BJ (cell line): ENCODE results near the gene USP13. TPM values are rescaled to one million over a fixed set of nuclear protein-coding genes. Genes with fewer than 3 reads are reported as not detected.

Experiments
- CTCF ChIA-PET: fragments of 350-600 bp; formaldehyde crosslinking; extraction: SDS; loops from one replicate; lab custom pipeline; 2021; ENCODE audit warnings: antibody characterized with exemption, inconsistent platforms; lab: Yijun Ruan, JAX
- POLR2A ChIA-PET: fragments of 300-600 bp; sonication (Branson Sonifier 250); formaldehyde crosslinking; extraction: SDS; loops from one replicate; lab custom pipeline; 2021; ENCODE audit warnings: antibody characterized with exemption; lab: Charles Lee
- DNase-seq: peaks from one replicate; pipeline ENCODE4 v3.0.0-alpha.2; 2011; ENCODE audit warnings: low read depth
- H3K27me3 ChIP-seq: 2 replicates; pipeline ENCODE4 v1.6.0; 2011; ENCODE audit warnings: low read length; ENCODE audit not compliant: control insufficient read depth, insufficient read depth
- H3K36me3 ChIP-seq: 2 replicates; pipeline ENCODE4 v1.5.1; 2011; ENCODE audit warnings: low read length; ENCODE audit not compliant: control insufficient read depth, insufficient read depth
- H3K4me3 ChIP-seq: 2 replicates; pipeline ENCODE4 v1.5.1; 2011; ENCODE audit warnings: low read depth, mild to moderate bottlenecking, control low read depth, low read length
- polyA plus RNA-seq: library from polyadenylated mRNA; depleted of rRNA; stranded (reverse); fragments of >200 nt; gene quantifications from 2 replicates; pipeline ENCODE4 v1.2.3, GENCODE V29; 2011
- TF ChIP-seq, protein P1 (sequence below): IDR thresholded peaks from 2 replicates; pipeline ENCODE4 v1.5.1; 2011; ENCODE audit warnings: low read depth, mild to moderate bottlenecking, control low read depth, inconsistent platforms, low read length, moderate library complexity; ENCODE audit not compliant: insufficient read depth

Gene USP13
- polyA plus RNA-seq, 1 experiment = 10.5 TPM

DNA sequence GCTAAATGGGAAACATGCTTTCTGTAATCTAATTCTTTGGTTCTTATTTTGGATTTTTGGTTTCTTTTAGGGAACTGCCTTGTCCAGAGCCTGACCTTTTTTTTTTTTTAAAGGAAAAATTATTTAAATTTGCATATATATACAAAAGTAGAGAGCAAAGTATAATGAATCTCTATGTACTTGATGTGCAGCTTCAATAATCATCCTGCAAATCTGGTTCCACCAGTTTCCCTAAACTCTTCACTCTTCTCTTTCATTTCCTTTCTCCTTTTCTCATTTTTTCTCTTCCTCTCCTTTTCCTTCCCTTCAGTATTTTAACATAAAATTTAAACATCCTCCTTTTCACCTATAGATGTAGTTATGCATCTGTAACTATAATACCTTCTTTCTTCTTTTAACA lies 82.5 kb downstream of the USP13 start:
- ChIA-PET POLR2A (no interaction called here), CTCF (interaction anchor here (1.4 to 1.8 kb wide), 2 partner anchors 15 to 83 kb away, joined by 3 to 4 read pairs; partner anchors contain the start of gene USP13)
- Histone ChIP-seq H3K27me3 (no peaks in the 10 kb centered on the region), H3K4me3 (no peak overlapping the region), H3K36me3 (peaks cover 6% of the 10 kb centered on the region)
- no peak for DNase-seq
- TF ChIP-seq, protein P1, sequence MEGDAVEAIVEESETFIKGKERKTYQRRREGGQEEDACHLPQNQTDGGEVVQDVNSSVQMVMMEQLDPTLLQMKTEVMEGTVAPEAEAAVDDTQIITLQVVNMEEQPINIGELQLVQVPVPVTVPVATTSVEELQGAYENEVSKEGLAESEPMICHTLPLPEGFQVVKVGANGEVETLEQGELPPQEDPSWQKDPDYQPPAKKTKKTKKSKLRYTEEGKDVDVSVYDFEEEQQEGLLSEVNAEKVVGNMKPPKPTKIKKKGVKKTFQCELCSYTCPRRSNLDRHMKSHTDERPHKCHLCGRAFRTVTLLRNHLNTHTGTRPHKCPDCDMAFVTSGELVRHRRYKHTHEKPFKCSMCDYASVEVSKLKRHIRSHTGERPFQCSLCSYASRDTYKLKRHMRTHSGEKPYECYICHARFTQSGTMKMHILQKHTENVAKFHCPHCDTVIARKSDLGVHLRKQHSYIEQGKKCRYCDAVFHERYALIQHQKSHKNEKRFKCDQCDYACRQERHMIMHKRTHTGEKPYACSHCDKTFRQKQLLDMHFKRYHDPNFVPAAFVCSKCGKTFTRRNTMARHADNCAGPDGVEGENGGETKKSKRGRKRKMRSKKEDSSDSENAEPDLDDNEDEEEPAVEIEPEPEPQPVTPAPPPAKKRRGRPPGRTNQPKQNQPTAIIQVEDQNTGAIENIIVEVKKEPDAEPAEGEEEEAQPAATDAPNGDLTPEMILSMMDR = no peak

DNA sequence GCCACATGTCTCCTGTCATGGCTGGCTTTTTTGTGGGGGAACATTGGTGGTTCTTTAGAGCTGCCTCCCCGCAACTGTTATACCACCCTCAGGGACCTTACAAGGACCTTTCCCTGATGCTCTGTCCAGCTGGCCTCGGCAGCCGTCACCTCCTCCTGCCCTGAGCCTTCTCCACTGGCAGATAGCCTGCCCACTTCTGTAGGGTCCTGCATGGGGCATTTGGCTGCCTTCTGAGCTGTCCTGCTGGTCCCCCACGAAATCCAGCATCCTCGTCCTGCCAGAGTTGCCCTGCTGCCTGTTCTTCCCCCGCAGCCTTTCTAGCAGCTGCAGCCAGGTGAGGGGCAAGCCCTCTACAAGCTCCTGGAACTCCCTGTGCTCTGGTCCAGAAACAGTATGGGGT lies 86.2 kb downstream of the USP13 start:
- no peak for DNase-seq
- ChIA-PET POLR2A (no interaction called here), CTCF (interaction anchor here (4.5 kb wide), 1 partner anchor 11 kb away, joined by 16 read pairs; no protein-coding TSS in a partner anchor)
- Histone ChIP-seq H3K4me3 (no peak overlapping the region), H3K27me3 (no peaks in the 10 kb centered on the region), H3K36me3 (no peaks in the 10 kb centered on the region)
- TF ChIP-seq, protein P1 = no peak

GRCh38 chr3:179739816-179740594 lies 87.2 kb downstream of the USP13 start:
- no peak for DNase-seq
- CTCF ChIA-PET = interaction anchor here (0.6 to 4.5 kb wide), 2 partner anchors 10 to 15 kb away, joined by 3 to 16 read pairs; no protein-coding TSS in a partner anchor
- TF ChIP-seq, protein P1 = no peak
- Histone ChIP-seq H3K27me3 (no peaks in the 10 kb centered on the region), H3K36me3 (no peaks in the 10 kb centered on the region; the same call in 1 of the 2 replicates), H3K4me3 (no peak overlapping the region)
- POLR2A ChIA-PET = no interaction called here

DNA sequence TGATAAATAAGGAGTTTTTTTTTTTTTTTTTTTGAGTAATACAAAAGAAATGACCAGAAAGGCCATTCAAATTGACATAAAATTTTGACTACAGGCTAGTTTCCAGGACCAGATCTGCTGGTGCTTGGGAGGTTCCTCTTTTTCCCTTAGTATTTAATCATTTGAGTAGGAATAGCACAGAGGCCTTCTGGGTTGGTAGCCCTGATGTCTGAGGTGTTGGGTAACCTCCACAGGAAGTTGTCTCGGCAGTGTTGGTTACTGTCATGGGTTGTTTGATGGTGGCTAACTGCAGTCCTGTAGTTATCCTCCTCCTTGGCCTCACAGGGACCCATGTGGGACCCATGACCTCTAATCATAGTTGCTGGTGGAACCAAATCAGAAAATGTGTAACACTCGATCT lies 91.1 kb downstream of the USP13 start:
- no peaks in the 10 kb centered on the region for H3K27me3 ChIP-seq
- CTCF ChIA-PET = no interaction called here
- POLR2A ChIA-PET = interaction anchor here (0.6 kb wide), 1 partner anchor 62 kb away, joined by 9 read pairs; no protein-coding TSS in a partner anchor

DNA sequence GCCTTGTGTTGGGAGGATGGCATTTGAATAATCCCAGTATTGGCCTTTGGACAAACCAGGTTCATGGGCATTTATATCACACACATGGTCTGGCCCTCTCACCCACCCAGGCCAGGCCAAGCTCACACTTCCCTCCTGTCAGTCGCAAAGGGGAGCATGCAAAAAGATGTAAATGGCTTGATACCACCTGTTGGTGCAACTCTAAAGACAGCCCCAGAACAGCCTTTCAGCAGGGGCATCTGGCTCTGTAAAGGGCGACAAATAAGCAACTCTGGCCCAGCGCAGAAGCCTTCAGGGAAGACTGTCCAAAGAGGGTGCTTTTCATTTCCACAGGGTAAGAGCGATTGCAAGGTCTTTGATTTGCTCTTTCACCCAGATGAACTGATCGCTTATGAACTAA lies 91.8 kb downstream of the USP13 start:
- CTCF ChIA-PET = no interaction called here
- TF ChIP-seq, protein P1 = no peak
- Histone ChIP-seq H3K4me3 (no peak overlapping the region), H3K36me3 (no peaks in the 10 kb centered on the region; the same call in 1 of the 2 replicates), H3K27me3 (no peaks in the 10 kb centered on the region)
- POLR2A ChIA-PET = no interaction called here
- no peak for DNase-seq

More for the DNA sequence above, 91.1 kb downstream of the USP13 start:
- TF ChIP-seq, protein P1 = no peak
- DNase-seq = no peak
- Histone ChIP-seq H3K36me3 (no peaks in the 10 kb centered on the region; the same call in 1 of the 2 replicates), H3K4me3 (no peak overlapping the region)
